NCI-H2171 (cell line): ENCODE results near the gene MYO1G.
"Not testable (repeated sequence)": the region's sequence is repeated elsewhere in the genome, so short reads cannot be mapped to it uniquely, and the experiment has no call there.

ENCODE experiments used
- DNase-seq: peaks from one replicate; lab custom pipeline; 2025; lab: John Stamatoyannopoulos, UW

The MYO1G gene

DNA sequence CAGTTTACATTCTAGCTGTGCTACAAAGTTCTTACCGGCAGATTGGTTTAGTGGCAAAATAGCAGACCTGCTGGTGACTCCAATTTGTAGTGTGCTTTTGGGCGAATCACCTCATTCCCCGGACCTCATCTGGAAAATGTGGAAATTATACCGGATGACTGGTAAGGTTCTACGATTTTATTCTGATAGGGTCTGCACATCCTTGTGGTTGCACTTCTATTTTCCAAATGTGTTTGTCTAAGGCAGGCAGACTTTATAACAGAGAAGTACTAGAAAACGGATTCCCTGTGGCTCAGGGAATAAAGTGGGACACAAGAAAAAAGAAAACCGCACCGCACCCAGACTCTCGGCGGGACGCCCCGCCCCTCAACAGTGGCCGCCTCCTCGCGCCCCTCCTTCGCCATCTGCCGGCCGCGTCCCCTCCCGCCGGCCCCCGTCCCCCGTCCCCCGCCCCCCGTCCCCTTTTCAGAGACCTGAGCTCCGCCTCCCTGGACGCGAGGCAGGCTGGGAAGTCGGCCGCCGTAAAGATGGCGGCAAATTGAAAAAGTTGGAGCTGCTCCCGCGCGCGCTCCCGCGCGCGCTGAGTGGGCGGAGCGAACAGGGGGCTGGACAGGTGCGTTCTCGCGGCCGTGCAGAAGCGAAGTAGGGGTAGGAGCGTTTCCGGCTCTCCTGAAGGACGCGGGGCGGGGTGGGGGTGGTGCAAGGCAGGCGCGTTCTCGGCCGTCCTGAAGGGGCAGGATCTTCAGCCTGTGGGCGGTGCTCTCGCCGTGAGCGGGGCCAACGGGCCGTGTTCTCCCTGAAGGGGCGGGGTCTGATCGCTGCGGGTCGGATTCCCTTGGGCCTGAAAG is 20.7 kb upstream of the MYO1G start:
- peak; percentile 100 for DNase-seq

DNA sequence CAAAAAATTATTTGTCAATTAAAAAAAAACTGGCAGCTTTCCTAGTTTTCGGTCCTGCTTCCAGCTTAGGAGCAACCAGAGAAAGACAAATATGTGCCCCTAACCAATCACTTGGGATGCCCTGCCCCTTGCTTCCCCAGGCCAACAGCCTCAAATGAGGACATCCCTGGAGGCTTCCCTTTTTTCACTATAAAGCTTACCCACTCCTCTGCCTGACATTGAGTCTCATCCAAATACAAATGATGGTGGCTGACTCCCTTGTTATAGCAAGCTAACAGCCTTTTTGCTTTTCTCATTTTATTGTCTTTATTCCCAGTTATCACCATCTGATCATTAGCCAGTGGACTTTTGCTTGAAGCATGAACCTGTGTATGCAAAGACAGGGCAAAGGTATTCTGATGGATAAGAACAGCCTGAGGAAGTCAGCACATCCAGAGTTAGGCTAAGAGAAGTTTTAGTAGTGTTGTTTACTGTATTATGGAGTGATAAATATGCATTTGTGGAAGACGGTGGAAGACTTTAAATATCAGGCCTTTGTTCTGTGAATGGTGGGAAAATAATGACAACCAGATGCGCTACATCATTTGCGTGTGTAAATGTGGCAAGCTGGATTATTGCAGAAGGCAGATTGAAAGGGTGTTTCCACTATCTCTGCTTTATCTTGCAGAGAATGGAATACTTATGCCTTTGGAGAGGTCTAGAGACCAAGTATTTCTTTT is 19.5 kb upstream of the MYO1G start:
- no peak for DNase-seq

DNA sequence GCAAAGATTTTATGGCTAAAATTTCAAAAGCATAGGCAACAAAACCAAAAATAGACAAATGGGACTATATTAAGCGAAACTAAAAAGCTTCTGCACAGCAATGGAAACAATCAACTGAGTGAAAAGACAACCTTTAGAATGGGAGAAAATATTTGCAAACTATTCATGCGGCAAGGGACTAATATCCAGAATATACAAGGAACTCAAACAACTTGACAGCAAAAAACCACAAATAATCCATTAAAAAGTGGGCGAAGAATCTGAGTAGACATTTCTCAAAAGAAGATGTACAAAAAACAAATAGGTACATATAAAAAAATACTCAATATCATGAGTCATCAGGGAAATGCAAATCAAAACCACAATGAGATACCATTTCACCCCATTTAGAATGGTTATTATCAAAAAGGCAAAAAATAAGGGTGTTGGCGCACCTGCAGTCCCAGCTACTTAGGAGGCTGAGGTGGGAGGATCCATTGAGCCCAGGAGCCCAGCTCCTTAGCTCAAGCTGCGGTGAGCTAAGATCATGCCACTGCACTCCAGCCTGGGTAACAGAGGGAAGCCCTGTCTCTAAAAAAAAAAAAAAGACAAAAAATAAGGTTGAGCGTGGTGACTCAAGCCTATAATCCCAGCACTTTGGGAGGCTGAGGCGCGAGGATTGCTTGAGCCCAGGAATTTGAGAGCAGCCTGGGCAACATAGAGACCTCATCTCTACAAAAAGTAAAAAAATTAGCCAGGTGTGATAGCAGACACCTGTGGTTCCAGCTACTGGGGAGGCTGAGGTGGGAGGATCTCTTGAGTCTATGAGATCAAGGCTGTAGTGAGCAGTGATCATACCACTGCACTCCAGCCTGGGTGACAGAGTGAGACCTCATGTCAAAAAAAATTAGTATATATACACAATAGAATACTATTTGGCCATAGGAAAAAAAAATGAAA is 17.0 kb upstream of the MYO1G start:
- no peak for DNase-seq

DNA sequence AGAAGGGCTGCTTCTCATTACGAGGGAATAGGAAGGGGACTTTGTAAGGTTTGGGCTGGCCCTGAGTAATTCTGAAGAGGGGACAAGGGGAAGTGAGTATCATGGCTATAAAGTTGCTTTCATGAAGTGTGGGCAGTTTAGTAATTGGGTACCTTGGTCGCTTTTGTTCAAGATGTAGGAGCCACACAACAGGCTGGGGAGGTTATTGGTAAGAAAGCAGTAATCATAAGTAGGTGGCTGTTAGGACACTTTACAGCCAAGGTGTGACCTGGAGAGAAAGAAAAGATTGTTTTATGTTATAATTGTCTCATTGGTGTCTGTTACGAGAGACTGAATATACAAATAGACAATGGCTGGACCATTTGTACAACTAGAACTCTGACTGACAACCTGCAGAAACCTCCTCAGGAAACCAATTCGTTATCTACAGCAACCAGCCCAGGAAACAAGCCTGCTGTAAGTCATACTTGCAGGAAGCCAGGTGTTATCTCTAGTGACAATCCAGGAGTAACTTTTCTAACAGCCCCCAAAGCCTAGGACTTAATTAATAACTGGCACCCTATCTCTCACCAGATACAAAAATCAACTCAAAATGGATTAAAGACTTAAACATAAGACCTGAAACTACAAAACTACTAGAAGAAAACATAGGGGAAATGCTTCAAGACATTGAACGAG is 16.2 kb upstream of the MYO1G start:
- no peak for DNase-seq

DNA sequence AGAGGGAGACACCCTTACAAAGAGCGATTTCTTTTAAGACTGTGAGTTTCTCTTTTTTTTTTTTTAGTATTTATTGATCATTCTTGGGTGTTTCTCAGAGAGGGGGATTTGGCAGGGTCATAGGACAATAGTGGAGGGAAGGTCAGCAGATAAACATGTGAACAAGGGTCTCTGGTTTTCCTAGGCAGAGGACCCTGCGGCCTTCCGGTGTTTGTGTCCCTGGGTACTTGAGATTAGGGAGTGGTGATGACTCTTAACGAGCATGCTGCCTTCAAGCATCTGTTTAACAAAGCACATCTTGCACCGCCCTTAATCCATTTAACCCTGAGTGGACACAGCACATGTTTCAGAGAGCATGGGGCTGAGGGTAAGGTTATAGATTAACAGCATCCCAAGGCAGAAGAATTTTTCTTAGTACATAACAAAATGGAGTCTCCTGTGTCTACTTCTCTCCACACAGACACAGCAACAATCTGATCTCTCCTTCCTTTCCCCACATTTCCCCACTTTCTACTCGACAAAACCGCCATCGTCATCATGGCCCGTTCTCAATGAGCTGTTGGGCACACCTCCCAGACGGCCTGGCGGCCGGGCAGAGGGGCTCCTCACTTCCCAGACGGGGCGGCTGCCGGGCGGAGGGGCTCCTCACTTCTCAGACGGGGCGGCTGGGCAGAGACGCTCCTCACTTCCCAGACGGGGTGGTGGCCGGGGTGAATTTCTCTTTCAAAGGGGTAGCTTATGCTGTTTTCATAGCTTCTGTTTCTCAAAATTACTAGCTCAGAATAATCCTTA is 13.4 kb upstream of the MYO1G start:
- not testable (repeated sequence) for DNase-seq

DNA sequence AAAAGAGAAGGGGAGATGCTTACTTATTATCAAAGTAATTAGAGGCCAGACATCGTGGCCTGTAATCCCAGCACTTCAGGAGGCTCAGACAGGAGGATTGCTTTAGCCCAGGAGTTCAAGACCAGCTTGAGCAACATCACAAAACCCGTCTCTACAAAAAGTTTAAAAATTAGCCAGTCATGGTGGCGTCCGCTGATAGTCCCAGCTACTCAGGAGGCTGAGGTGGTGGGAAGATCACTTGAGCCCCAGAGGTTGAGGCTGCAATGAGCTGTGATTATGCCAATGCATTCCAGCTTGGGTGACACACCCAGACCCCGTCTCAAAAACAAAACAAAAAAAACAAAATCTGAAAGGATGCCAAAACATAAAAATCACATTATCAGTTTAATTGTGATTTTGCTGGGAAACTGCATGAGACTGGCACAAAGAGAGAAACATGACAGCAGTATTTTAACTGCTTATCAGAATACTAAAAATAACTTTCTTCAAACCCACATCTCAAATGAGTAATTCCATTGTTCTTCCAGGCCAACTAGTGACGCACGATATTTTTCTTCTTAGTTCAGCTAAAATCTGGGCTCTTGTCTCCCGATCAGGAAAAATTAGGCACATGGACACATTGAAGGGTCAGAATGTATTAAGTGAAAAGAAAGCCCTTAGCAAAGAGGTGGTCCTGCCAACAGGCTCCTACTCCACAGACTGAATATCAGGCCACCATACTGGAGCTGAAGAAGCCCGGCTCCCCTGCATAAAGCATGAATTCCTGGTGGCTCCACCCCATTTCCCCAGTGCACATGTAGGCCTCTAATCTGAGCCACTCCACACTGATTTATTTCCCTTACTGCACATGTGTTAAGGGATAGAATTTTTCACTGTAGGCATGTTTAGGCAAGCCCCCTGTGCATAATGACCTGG is 11.6 kb upstream of the MYO1G start:
- DNase-seq = peak; percentile 67

DNA sequence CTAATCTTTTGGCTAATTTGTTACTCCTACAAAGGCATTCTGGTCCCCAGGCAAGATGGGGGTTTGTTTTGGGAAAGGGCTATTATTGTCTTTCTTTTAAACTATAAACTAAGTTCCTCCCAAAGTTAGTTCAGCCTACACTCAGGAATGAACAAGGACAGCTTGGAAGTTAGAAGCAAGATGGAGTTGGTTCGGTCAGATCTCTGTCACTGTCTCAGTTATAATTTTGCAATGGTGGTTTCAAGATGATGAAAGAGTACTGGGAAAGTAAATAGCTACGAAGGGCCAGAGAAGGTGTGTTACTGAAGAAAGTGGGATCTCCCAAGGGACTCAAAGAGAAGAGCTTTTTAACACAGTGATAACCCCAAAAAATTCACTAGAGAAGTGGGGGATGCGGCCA is 10.3 kb upstream of the MYO1G start:
- no peak for DNase-seq

DNA sequence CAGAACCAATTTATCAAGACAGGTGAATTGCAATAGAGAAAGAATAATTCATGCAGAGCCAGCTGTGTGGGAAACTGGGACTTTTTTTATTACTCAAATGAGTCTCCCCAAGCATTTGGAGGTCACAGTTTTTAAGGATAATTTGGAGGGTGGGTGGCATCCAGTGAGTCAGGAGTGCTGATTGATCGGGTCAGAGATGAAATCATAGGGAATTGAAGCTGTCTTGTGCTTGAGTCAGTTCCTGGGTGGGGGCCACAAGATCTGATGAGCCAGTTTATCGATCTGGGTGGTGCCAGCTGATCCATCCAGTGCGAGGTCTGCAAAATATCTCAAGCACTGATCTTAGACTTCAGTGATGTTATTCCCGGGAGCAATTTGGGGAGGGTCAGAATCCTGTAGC is 9.9 kb upstream of the MYO1G start:
- DNase-seq = no peak

DNA sequence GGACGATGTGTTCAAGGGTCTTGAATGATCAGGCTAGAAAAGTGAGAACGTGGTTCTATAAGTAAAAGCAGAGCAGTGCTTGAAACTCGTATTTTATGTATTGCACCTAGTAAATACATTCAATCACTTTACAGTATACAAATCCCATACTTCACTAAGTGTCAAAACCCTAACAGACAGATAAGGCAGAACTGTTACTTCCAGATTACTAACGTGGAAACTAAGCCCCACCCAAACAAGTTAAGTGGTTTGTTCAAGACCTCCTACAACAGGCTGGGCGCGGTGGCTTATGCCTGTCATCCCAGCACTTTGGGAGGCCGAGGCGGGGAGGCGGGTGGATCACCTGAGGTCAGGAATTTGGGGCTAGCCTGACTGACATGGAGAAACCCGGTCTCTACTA is 9.2 kb upstream of the MYO1G start:
- DNase-seq = no peak

DNA sequence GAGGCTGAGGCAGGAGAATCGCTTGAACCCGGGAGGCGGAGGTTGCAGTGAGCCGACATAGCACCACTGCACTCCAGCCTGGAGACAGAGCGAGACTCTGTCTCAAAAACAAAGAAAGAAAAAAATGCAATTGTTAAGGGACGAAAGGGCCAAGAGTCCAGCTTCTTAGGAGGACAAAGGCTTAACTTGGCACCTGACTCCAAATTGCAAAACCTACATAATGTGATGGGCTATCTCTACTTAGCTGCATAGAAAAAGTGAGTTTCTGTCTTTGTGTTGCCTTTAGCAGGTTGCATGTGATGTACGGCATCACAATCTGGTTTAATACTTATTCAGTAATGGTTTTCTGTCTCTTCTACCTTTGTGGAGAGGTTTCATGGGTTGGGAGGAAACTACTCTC is 8.6 kb upstream of the MYO1G start:
- DNase-seq = no peak

DNA sequence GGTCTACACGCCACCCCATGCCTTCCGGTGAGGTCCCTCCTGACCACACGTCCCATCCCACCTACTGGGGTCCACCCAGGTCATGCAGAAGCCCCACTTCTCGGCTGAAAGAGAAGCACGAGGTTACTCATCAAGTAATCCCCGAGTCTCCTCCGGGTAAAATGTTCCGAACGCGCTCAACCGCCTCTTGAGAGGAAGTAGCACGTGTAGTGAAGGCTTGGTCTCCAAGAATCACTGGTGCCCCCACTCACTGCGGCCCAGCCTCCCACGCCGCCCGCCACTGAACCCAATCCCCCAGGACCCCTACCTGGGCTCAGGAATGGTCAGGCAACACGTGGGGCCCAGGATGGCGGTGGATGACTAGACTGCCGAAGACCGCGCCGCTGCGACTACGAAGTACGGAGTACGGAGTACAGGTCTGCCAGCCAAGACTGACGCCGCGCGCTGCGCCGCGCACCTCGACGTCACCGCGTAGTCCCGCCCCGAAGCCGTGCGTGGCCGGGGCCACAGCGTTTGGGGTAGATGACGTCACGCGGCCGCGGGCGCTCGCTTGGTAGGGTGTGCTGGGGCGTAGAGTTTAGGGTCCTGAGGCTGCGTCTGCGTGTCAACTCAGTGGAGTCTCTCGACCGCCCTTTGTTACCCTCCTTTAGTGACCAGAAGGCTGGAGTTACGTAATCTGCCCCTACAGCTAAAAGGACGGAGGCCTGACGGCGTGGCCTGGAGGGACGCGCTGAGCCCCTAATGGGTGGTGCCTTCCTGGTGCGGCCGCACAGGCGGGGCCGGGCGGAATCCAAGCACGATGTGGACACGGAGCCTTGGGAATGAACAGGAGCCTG is 7.6 kb upstream of the MYO1G start:
- peak; percentile 91 for DNase-seq

DNA sequence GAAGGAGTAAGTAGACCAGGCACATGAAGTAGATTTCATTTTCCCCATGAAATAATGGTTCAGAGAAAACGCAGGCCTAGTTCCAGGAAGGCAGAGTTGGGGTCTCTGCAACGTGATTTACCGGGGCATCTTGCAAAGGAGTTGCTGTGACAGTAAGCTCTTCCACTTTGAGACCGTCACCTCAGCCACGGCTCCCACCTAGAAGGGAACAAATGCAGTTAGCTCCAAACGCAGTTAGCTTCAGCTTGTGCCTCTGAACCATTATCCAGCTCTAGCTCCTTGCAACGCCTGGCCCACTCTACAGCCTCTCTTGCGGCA is 7.0 kb upstream of the MYO1G start:
- DNase-seq = no peak

DNA sequence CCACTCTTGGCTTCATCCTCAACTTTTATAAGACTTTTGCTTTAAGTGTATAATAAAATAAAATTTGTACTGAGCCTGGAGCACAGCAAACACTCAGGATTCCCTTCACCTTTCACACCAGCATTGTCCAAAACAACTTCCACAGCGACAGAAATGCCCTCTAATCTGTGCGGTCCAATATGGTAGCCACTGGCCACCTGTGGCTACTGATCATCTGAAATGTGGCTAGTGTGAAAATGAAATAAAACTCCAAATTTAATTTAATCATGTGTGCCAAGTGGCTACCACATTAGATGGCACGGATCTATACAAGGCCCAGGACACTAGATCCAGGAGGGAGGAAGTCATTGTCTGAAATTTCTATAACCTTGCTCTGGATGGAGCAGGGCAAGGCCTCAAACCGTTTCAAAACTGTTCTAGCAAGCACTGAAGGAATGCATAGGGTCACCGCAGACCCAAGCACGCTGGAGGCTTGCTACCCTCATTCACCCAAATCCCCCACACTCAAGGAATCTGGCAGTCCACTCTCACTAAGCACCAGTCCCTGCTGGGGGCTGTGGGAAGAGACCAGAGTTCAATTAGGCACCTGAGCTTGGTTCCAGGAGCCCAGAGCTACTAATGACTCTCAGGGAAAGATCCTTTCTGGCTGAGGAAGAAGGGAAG is 6.3 kb upstream of the MYO1G start:
- no peak for DNase-seq

DNA sequence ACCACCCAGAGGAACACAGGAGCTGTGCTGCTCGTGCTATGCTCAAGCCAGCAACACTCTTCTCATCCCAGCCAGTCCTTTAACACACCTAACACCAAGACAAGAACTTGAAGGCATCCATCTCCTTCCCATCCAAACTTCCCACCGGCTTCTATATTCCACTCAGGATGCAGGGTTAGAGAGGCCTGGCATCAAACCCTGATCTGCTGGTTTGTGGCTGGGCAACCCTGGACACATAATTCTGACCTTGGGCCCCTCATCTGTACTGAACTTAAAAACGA is 5.6 kb upstream of the MYO1G start:
- no peak for DNase-seq

DNA sequence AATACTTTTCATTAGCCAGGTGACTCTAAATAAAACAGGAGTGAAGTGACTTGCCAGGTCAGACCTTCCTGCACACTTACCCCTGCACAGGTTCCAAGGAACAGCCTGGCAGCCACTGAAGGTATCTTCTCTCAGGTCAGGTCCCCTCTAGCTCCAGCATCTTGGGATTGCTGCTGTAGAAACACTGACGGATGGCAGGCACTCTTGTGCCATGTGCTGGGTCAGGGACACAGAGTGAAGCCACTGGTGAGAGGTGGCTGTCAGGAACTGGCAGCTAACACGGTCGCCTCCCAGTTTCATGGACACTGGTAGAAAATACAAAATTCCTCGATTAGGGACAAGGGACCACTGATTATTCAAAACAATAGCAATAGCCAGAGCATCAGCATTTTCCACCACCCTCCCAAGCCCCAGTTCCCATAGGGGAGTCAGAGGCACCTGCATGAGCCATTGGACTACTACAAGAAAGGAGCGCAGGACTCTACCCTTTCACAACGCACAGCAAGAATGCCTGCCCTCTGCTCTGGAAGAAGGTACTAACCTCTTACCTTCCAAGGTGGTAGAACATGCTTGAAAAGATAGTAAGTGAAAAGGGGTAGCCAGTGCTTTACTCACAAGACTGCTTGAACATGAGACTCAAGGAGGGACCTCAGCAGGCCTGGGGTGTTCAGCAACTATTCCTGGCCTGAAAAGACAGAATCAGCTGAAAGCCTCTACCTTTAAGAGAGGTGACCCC is 5.1 kb upstream of the MYO1G start:
- no peak for DNase-seq

DNA sequence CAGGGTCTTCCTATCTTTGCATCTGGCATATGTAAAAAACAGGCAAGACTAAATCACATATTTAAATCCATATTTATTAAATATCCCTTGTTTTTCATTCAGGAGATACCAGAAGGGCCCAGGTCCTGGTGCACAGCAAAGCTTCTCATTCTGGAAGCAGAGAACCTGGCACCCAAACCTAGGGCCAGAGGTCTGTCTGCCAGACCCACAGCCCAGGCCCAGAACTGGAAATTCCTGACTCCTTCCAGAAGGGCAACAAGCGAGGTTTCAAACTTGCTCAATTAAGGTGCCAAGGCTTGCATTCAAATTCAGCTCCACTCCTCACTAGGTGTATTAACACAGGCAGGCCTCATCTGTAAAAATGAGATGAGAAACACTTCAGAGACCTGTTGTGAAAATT is 4.2 kb upstream of the MYO1G start:
- DNase-seq = no peak

DNA sequence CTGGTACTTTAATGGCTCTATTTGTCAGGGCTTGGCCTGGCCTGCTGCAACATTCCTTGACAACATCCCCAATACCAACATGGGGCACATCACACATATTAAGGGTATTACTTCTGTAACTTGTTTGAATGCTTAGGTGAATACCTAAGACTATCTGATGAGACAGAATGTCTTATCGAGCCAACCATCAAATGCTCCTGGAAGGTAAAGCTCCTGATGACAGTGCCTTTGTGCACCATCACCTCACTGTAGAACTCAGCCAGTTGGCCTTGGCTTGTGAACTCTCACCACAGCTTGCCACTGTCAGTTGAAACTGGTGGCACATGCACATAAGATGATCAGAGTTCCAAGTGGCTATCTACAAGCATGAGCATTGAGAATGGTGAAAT is 3.7 kb upstream of the MYO1G start:
- DNase-seq = no peak

DNA sequence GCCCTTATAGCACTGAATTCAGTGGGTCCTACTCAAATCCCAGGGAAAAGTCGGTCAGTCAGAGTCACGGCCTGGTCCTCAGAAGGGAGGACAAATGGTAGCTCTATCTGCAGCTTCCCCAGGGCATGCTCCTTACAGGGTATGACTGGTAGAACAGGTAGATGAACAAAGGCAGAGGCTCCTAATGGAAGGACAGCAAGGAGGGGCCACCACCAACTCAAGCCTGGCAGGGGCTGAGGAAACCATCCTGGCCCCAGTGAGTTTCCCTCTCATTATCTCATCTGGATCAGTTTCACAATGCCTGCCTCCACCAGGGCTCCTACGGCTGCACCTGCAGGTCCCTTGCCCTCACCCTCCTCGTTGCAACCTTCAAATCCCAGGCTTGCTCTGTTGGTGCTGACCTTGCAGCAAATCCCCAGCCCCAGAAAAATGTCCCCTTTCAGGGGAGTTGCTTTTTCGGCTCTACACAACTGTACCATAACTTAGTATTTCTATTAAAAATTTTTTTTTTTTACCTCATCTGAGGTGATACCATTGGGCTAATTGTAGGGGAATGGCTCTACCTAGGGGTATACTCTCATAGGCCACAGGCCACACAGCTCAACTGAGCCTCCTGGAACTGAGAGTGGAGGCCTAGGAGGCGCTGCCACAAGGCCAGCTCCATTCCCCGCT is 2.4 kb upstream of the MYO1G start:
- no peak for DNase-seq
